ENCODE data around the gene GIMAP2.

- no peak for TF ChIP-seq SUZ12 (IDR thresholded peaks at IDR 0.05; ENCODE audit: extremely low read depth, insufficient read depth, insufficient read length)
- no peak for TF ChIP-seq ZNF274 (IDR thresholded peaks at IDR 0.05; ENCODE audit: low read depth, low read length)
- TF ChIP-seq YY1 (IDR thresholded peaks at IDR 0.05; ENCODE audit: insufficient read depth, insufficient read length) = no peak
Observed at GRCh38 chr7:150732786-150733481, 47.4 kb downstream of the GIMAP2 start.

Measured in NT2/D1 (cell line).